Measurements from ENCODE around the gene STPG3. TPM values are rescaled to one million over a fixed set of nuclear protein-coding genes. Genes with fewer than 3 reads are reported as not detected.
"Not testable (repeated sequence)": the region's sequence is repeated elsewhere in the genome, so short reads cannot be mapped to it uniquely, and the experiment has no call there.

STPG3 gene
- total RNA-seq, 1 donor from 2014 or later = not detected

DNA sequence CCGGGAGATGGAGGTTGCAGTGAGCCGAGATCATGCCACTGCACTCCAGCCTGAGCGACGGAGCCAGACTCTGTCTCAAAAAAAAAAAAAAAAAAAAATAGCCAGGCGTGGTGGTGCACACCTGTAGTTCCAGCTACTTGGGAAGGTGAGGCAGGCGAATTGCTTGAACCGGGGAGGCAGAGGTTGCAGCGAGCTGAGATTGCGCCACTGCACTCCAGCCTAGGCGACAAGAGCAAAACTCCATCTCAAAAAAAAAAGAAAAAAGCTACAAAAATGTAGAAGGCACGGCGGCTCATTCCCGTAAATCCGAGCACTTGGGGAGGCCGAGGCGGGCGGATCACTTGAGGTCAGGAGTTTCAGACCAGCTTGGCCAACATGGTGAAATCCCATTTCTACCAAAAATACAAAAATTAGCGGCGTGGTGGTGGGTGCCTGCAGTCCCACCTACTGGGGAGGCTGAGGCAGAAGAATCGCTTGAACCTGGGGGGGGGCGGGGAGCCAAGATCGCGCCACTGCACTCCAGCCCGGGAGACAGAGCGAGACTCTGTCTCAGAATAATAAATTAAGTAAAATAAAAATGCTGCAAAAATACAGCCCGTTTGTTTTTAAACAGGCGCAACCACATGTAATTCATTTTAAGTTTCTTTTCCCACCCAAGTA lies 11.4 kb upstream of the STPG3 start:
- not testable (repeated sequence) for H3K9me3 ChIP-seq (ENCODE audit: control insufficient read depth in 3 of 3, low read length in 3 of 3); H3K27me3 ChIP-seq (ENCODE audit: control insufficient read depth in 3 of 3, insufficient read depth in 3 of 3, low read length in 3 of 3)
- H3K4me1 ChIP-seq (ENCODE audit: control insufficient read depth in 3 of 3, insufficient read depth in 3 of 3, low read length in 3 of 3) = peaks cover 64 to 74% (median 66%) of the 10 kb centered on the region in 3 donors
- peak overlapping the region; percentile 74 to 88 (median 75) for H3K9ac ChIP-seq (ENCODE audit: low read depth in 1 of 3, low read length in 3 of 3)
- peak overlapping the region; percentile 60 to 80 (median 79) for H3K4me3 ChIP-seq (ENCODE audit: low read length in 3 of 3)
- peaks cover 18 to 24% (median 20%) of the 10 kb centered on the region in 3 donors for H3K36me3 ChIP-seq (ENCODE audit: control insufficient read depth in 3 of 3, insufficient read depth in 3 of 3, low read length in 3 of 3)
- H3K27ac ChIP-seq (ENCODE audit: low read depth, low read length) = peak overlapping the region; percentile 95

DNA sequence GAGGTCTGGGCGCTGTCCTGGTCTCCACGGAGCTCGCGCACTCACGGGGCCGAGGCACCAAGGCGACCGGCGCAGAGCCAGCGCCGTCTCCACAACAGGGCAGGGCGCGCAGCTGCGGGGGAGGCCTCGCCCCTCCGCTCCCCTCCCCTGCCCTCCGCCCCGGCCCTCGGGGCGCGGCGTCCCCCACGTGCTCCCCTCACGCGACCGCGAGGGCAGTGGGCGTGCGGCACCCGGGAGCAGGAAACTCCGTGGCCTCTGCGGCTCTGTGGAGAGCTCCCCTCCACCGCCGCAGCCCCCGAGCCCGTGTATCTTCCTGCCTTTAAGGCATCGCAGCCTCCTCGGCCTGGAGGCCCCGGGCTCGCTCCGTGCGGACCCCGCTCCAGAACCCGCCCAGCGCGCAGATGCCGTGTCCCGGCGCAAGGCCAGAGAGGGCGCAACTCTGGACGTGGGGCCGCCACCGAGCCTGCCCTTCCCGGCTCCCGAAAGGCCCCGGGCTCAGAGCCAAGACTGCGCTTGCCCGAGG lies 10.7 kb upstream of the STPG3 start:
- Histone ChIP-seq H3K4me1 (ENCODE audit: control insufficient read depth in 3 of 3, insufficient read depth in 3 of 3, low read length in 3 of 3) (peaks cover 67 to 78% (median 69%) of the 10 kb centered on the region in 3 donors), H3K36me3 (ENCODE audit: control insufficient read depth in 3 of 3, insufficient read depth in 3 of 3, low read length in 3 of 3) (peaks cover 18 to 24% (median 20%) of the 10 kb centered on the region in 3 donors), H3K9ac (ENCODE audit: low read depth in 1 of 3, low read length in 3 of 3) (peak overlapping the region; percentile 74 to 88 (median 75)), H3K4me3 (ENCODE audit: low read length in 3 of 3) (peak overlapping the region; percentile 60 to 80 (median 79)), H3K27ac (ENCODE audit: low read depth, low read length) (peak overlapping the region; percentile 95), H3K9me3 (ENCODE audit: control insufficient read depth in 3 of 3, low read length in 3 of 3) (no peaks in the 10 kb centered on the region), H3K27me3 (ENCODE audit: control insufficient read depth in 3 of 3, insufficient read depth in 3 of 3, low read length in 3 of 3) (peaks cover 0 to 3% (median 0%) of the 10 kb centered on the region in 3 donors)

DNA sequence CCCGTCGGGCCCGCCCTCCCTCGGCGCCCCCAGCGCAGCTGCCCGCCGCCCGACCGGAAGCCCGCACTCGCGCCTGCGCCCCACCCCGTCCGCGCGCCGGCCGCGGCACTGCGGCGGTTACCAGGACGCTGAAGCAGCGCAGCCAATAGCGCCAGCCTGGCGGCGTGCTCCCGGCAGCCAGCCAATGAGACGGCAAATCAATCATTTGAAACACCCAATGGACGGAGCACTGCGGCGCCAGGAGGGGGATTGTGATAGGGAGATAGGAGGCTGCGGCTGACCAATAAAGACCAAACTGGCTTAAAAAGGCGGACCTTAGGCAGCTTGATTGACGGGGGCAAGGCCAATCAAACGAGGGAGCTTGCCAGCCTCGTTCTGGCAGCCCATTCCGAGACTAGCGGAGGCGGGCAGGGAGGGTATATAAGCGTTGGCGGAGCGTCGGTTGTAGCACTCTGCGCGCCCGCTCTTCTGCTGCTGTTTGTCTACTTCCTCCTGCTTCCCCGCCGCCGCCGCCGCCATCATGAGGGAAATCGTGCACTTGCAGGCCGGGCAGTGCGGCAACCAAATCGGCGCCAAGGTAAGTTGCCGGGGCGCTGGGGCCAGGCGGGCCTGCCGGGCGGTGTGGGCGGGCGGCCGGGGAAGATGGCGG lies 10.1 kb upstream of the STPG3 start, which contains the start of gene TUBB4B:
Gene TUBB4B (plus strand): TSS at position 447 of the 649 bp plus-strand sequence. CDS start 74 bp downstream, at position 521.
- Histone ChIP-seq H3K4me3 (ENCODE audit: low read length in 3 of 3) (peak within 1 kb of the TSS; percentile 60 to 83 (median 83)), H3K9ac (ENCODE audit: low read depth in 1 of 3, low read length in 3 of 3) (peak within 1 kb of the TSS; percentile 88 to 91 (median 90)), H3K4me1 (ENCODE audit: control insufficient read depth in 3 of 3, insufficient read depth in 3 of 3, low read length in 3 of 3) (peaks cover 62 to 77% (median 68%) of the 10 kb centered on the region in 3 donors), H3K36me3 (ENCODE audit: control insufficient read depth in 3 of 3, insufficient read depth in 3 of 3, low read length in 3 of 3) (peaks cover 18 to 24% (median 20%) of the 10 kb centered on the region in 3 donors), H3K9me3 (ENCODE audit: control insufficient read depth in 3 of 3, low read length in 3 of 3) (no peaks in the 10 kb centered on the region), H3K27me3 (ENCODE audit: control insufficient read depth in 3 of 3, insufficient read depth in 3 of 3, low read length in 3 of 3) (no peaks in the 10 kb centered on the region), H3K27ac (ENCODE audit: low read depth, low read length) (peak within 1 kb of the TSS; percentile 95)

- Histone ChIP-seq H3K27me3 (ENCODE audit: control insufficient read depth in 3 of 3, insufficient read depth in 3 of 3, low read length in 3 of 3) (no peaks in the 10 kb centered on the region), H3K4me1 (ENCODE audit: control insufficient read depth in 3 of 3, insufficient read depth in 3 of 3, low read length in 3 of 3) (peaks cover 55 to 74% (median 65%) of the 10 kb centered on the region in 3 donors)
These were observed 9.4 kb upstream of the STPG3 start for GRCh38 chr9:137241490-137242268.

GRCh38 chr9:137242269-137243203 lies 8.6 kb upstream of the STPG3 start:
- H3K27me3 ChIP-seq (ENCODE audit: control insufficient read depth in 3 of 3, insufficient read depth in 3 of 3, low read length in 3 of 3) = no peaks in the 10 kb centered on the region
- peaks cover 18 to 24% (median 20%) of the 10 kb centered on the region in 3 donors for H3K36me3 ChIP-seq (ENCODE audit: control insufficient read depth in 3 of 3, insufficient read depth in 3 of 3, low read length in 3 of 3)
- peak overlapping the region; percentile 88 to 91 (median 90) for H3K9ac ChIP-seq (ENCODE audit: low read depth in 1 of 3, low read length in 3 of 3)
- peak overlapping the region; percentile 84 for H3K27ac ChIP-seq (ENCODE audit: low read depth, low read length)
- peaks cover 47 to 74% (median 64%) of the 10 kb centered on the region in 3 donors for H3K4me1 ChIP-seq (ENCODE audit: control insufficient read depth in 3 of 3, insufficient read depth in 3 of 3, low read length in 3 of 3)
- peak overlapping the region; percentile 51 to 83 (median 83) for H3K4me3 ChIP-seq (ENCODE audit: low read length in 3 of 3)
- H3K9me3 ChIP-seq (ENCODE audit: control insufficient read depth in 3 of 3, low read length in 3 of 3) = no peaks in the 10 kb centered on the region

More at GRCh38 chr9:137241490-137242268, 9.4 kb upstream of the STPG3 start:
- peak overlapping the region; percentile 88 to 91 (median 90) for H3K9ac ChIP-seq (ENCODE audit: low read depth in 1 of 3, low read length in 3 of 3)
- no peaks in the 10 kb centered on the region for H3K9me3 ChIP-seq (ENCODE audit: control insufficient read depth in 3 of 3, low read length in 3 of 3)
- peak overlapping the region; percentile 84 for H3K27ac ChIP-seq (ENCODE audit: low read depth, low read length)
- peak overlapping the region; percentile 51 to 83 (median 83) for H3K4me3 ChIP-seq (ENCODE audit: low read length in 3 of 3)
- H3K36me3 ChIP-seq (ENCODE audit: control insufficient read depth in 3 of 3, insufficient read depth in 3 of 3, low read length in 3 of 3) = peaks cover 18 to 24% (median 20%) of the 10 kb centered on the region in 3 donors

GRCh38 chr9:137243266-137243625 lies 7.8 kb upstream of the STPG3 start:
- peak overlapping the region; percentile 7 for H3K27ac ChIP-seq (ENCODE audit: low read depth, low read length)
- peak overlapping the region in 1 of 3 donors; percentile 17 for H3K4me3 ChIP-seq (ENCODE audit: low read length in 3 of 3)
- H3K27me3 ChIP-seq (ENCODE audit: control insufficient read depth in 3 of 3, insufficient read depth in 3 of 3, low read length in 3 of 3); H3K9me3 ChIP-seq (ENCODE audit: control insufficient read depth in 3 of 3, low read length in 3 of 3): not testable (repeated sequence)
- H3K36me3 ChIP-seq (ENCODE audit: control insufficient read depth in 3 of 3, insufficient read depth in 3 of 3, low read length in 3 of 3) = peaks cover 18 to 24% (median 20%) of the 10 kb centered on the region in 3 donors
- peak overlapping the region in 2 of 3 donors; percentile 20 to 90 for H3K9ac ChIP-seq (ENCODE audit: low read depth in 1 of 3, low read length in 3 of 3)
- H3K4me1 ChIP-seq (ENCODE audit: control insufficient read depth in 3 of 3, insufficient read depth in 3 of 3, low read length in 3 of 3) = peaks cover 45 to 73% (median 62%) of the 10 kb centered on the region in 3 donors

- H3K27me3 ChIP-seq (ENCODE audit: control insufficient read depth in 3 of 3, insufficient read depth in 3 of 3, low read length in 3 of 3) = no peaks in the 10 kb centered on the region
- no peaks in the 10 kb centered on the region for H3K9me3 ChIP-seq (ENCODE audit: control insufficient read depth in 3 of 3, low read length in 3 of 3)
- H3K27ac ChIP-seq (ENCODE audit: low read depth, low read length) = peak overlapping the region; percentile 7
- H3K4me1 ChIP-seq (ENCODE audit: control insufficient read depth in 3 of 3, insufficient read depth in 3 of 3, low read length in 3 of 3) = peaks cover 39 to 67% (median 55%) of the 10 kb centered on the region in 3 donors
- peak overlapping the region in 1 of 3 donors; percentile 17 for H3K4me3 ChIP-seq (ENCODE audit: low read length in 3 of 3)
- peak overlapping the region; percentile 20 to 69 (median 24) for H3K9ac ChIP-seq (ENCODE audit: low read depth in 1 of 3, low read length in 3 of 3)
- H3K36me3 ChIP-seq (ENCODE audit: control insufficient read depth in 3 of 3, insufficient read depth in 3 of 3, low read length in 3 of 3) = peaks cover 18 to 24% (median 20%) of the 10 kb centered on the region in 3 donors
These were observed 7.2 kb upstream of the STPG3 start for GRCh38 chr9:137243626-137244485.
